Gastrocnemius medialis (tissue), 4 donors: ENCODE data around the gene SPATA24. TPM values are rescaled to one million over a fixed set of nuclear protein-coding genes. Genes with fewer than 3 reads are reported as not detected.

Experiments
- ATAC-seq, 2 donors: fragments of 150-250 bp; one replicate each; pipeline ENCODE4 v1.9.1; 2016
- DNase-seq, 2 donors: peaks; one replicate each; pipeline ENCODE4 v3.0.0-alpha.2; 2019
- H3K27ac ChIP-seq, 4 donors: fragments of 200-600 bp; sonication (generic); 1 replicate in 1 of 4; 2 replicates in 3 of 4; pipeline ENCODE4 v1.5.1; 2016 to 2018; ENCODE audit warnings: mild to moderate bottlenecking in 2 of 4, moderate library complexity in 1 of 4
- H3K27me3 ChIP-seq, 3 donors: fragments of 200-600 bp; sonication (generic) in 2 of 3; 1 replicate in 1 of 3; 2 replicates in 2 of 3; pipeline versions ENCODE4 v1.5.1 to v1.6.0; 2016 to 2019; ENCODE audit warnings: mild to moderate bottlenecking in 1 of 3, moderate library complexity in 1 of 3
- H3K36me3 ChIP-seq, 2 donors: fragments of 200-600 bp; sonication (generic) in 1 of 2; one replicate each; pipeline ENCODE4 v1.5.1; 2017 to 2018
- H3K4me1 ChIP-seq, 2 donors: fragments of 200-600 bp; sonication (generic) in 1 of 2; one replicate each; pipeline ENCODE4 v1.5.1; 2016 to 2017; ENCODE audit warnings: mild to moderate bottlenecking in 2 of 2
- H3K4me3 ChIP-seq, 4 donors: fragments of 200-600 bp; sonication (generic) in 3 of 4; 1 replicate in 1 of 4; 2 replicates in 3 of 4; pipeline ENCODE4 v1.5.1; 2016 to 2019; ENCODE audit warnings: mild to moderate bottlenecking in 2 of 4
- H3K9me3 ChIP-seq, 3 donors: fragments of 200-600 bp; sonication (generic) in 2 of 3; 1 replicate in 1 of 3; 2 replicates in 2 of 3; pipeline ENCODE4 v1.5.1; 2016 to 2019
- POLR2A ChIP-seq, 2 donors: fragments of 450-650 bp; IDR thresholded peaks; one replicate each; pipeline ENCODE4 v1.6.1; 2017; ENCODE audit warnings: antibody characterized with exemption in 2 of 2, mild to moderate bottlenecking in 2 of 2, moderate library complexity in 2 of 2
- in situ Hi-C, 4 donors: fragments of 200-750 bp; cut with MboI; loops; one replicate each; pipeline versions ENCODE4 v1.15.0 to v1.8.0; 2017; ENCODE audit warnings: low sequenced_read_pairs in 4 of 4
- intact Hi-C: fragments of 100-400 bp; cut with DNase I; formaldehyde crosslinking; loops from one replicate; pipeline ENCODE4 v1.15.1; 2023; ENCODE audit warnings: low total_unique reads
- total RNA-seq, 4 donors: library from RNA; depleted of rRNA; stranded (reverse); fragments of >200 nt; gene quantifications; one replicate each; pipeline versions ENCODE4 v1.1.0 to v1.2.3, GENCODE V29; 2016
- TF ChIP-seq, protein P1 (sequence below), 5 experiments: fragments of 450-650 bp in 3 of 5; fragments of 200-600 bp in 2 of 5; sonication (generic) in 2 of 5; IDR thresholded peaks in 4 of 5; conservative IDR thresholded peaks in 1 of 5; 1 replicate in 4 of 5; 2 replicates in 1 of 5; pipeline ENCODE4 v1.5.1; 2016 to 2019; ENCODE audit warnings: antibody characterized with exemption in 5 of 5, mild to moderate bottlenecking in 3 of 5, moderate library complexity in 3 of 5

Gene SPATA24, protein sequence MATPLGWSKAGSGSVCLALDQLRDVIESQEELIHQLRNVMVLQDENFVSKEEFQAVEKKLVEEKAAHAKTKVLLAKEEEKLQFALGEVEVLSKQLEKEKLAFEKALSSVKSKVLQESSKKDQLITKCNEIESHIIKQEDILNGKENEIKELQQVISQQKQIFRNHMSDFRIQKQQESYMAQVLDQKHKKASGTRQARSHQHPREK
- total RNA-seq, result 10 to 100 TPM in 3 of 4 donors, 1 to 10 TPM in 1; 6.8 to 24.1 (median 12.5) TPM

GRCh38 chr5:139403787-139404483 is at the start of gene SPATA24:
SPATA24 (minus strand) TSS chr5:139404089; CDS start chr5:139404060, 29 bp downstream.
- no peaks in the 10 kb centered on the region for H3K9me3 ChIP-seq
- intact Hi-C loops, result no loop called here
- peak; percentile 94 to 95 for DNase-seq
- H3K27me3 ChIP-seq, result no peaks in the 10 kb centered on the region
- H3K27ac ChIP-seq, result peak within 1 kb of the TSS; percentile 86 to 97 (median 92)
- H3K4me1 ChIP-seq, result peaks cover 19 to 21% of the 10 kb centered on the region in 2 donors
- peak; percentile 92 for ATAC-seq
- in situ Hi-C loops, result no loop called here
- peak; percentile 25 to 37 for TF ChIP-seq POLR2A (IDR thresholded peaks at IDR 0.05)
- TF ChIP-seq, protein P1, sequence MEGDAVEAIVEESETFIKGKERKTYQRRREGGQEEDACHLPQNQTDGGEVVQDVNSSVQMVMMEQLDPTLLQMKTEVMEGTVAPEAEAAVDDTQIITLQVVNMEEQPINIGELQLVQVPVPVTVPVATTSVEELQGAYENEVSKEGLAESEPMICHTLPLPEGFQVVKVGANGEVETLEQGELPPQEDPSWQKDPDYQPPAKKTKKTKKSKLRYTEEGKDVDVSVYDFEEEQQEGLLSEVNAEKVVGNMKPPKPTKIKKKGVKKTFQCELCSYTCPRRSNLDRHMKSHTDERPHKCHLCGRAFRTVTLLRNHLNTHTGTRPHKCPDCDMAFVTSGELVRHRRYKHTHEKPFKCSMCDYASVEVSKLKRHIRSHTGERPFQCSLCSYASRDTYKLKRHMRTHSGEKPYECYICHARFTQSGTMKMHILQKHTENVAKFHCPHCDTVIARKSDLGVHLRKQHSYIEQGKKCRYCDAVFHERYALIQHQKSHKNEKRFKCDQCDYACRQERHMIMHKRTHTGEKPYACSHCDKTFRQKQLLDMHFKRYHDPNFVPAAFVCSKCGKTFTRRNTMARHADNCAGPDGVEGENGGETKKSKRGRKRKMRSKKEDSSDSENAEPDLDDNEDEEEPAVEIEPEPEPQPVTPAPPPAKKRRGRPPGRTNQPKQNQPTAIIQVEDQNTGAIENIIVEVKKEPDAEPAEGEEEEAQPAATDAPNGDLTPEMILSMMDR (IDR thresholded peaks at IDR 0.05 in 4 of 5, conservative IDR thresholded peaks at IDR 0.05 in 1 of 5), result no peak
- H3K36me3 ChIP-seq, result no peaks in the 10 kb centered on the region
- H3K4me3 ChIP-seq, result peak within 1 kb of the TSS; percentile 60 to 75 (median 64)

DNA sequence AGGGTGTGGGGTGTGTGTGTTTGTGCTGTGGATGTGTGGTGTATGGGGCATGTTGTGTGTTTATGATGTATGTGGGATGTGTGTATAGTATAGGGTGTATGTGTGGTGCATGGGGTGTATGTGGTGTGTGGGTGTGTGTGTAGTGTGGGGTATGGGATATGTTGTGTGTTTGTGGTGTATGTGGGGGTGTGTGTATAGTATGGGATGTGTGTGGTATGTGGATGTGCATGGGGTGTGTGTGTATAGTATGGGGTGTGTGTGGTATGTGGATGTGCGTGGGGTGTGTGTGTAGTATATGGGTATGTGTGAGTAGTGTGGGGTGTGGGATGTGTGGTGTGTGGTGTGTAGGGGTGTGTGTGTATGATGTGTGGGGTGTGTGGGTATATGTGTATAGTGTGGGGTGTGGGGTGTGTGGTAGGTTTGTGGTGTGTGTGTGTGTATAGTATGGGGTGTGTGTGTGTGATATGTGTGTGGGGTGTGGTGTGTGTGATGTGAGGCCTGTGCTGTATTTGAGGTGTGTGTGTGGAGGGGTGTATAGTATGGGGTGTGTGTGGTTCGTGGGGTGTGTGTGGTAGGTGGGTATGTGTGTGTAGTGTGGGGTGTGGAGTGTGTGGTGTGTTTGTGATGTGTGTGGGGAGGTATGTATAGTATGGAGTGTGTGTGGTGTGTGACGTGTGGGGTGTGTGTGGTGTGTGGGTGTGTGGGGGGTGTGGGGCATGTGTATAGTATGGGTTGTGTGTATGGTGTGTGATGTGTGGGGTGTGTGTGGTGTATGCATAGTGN is 48.2 kb upstream of the SPATA24 start:
- no peak overlapping the region for H3K27ac ChIP-seq
- no peak for TF ChIP-seq POLR2A (IDR thresholded peaks at IDR 0.05)
- TF ChIP-seq, protein P1 (IDR thresholded peaks at IDR 0.05 in 4 of 5, conservative IDR thresholded peaks at IDR 0.05 in 1 of 5), result no peak
- H3K36me3 ChIP-seq, result no peaks in the 10 kb centered on the region
- no peak for ATAC-seq
- H3K9me3 ChIP-seq, result no peaks in the 10 kb centered on the region
- no peak overlapping the region for H3K4me3 ChIP-seq
- intact Hi-C loops (no loop called here), in situ Hi-C loops (no loop called here)
- no peaks in the 10 kb centered on the region for H3K27me3 ChIP-seq
- H3K4me1 ChIP-seq, result no peaks in the 10 kb centered on the region
- no peak for DNase-seq

DNA sequence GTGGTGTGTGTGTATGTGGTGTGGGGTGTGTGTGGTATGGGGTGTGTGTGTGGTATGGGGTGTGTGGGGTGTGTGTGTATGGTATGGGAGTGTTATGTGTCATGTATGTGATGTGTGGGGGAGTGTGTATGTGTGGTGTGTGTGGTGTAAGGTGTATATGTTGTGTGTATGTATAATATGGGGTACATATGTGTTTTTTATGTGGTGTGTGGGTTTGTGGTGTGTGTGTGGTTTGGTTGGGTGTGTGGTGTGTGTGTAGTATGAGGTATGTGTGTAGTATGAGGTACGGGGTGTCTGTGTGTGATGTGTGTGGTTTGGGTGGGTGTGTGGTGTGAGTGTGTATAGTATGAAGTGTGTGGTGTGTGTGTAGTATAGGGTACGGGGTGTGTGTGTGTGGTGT is 47.3 kb upstream of the SPATA24 start:
- DNase-seq (no peak), ATAC-seq (no peak)
- H3K9me3 ChIP-seq, result no peaks in the 10 kb centered on the region
- in situ Hi-C loops, result no loop called here
- H3K4me1 ChIP-seq, result no peaks in the 10 kb centered on the region
- no peaks in the 10 kb centered on the region for H3K27me3 ChIP-seq
- TF ChIP-seq POLR2A (IDR thresholded peaks at IDR 0.05), result no peak
- TF ChIP-seq, protein P1 (IDR thresholded peaks at IDR 0.05 in 4 of 5, conservative IDR thresholded peaks at IDR 0.05 in 1 of 5), result no peak
- H3K4me3 ChIP-seq, result no peak overlapping the region
- no peak overlapping the region for H3K27ac ChIP-seq
- H3K36me3 ChIP-seq, result no peaks in the 10 kb centered on the region
- intact Hi-C loops, result no loop called here

DNA sequence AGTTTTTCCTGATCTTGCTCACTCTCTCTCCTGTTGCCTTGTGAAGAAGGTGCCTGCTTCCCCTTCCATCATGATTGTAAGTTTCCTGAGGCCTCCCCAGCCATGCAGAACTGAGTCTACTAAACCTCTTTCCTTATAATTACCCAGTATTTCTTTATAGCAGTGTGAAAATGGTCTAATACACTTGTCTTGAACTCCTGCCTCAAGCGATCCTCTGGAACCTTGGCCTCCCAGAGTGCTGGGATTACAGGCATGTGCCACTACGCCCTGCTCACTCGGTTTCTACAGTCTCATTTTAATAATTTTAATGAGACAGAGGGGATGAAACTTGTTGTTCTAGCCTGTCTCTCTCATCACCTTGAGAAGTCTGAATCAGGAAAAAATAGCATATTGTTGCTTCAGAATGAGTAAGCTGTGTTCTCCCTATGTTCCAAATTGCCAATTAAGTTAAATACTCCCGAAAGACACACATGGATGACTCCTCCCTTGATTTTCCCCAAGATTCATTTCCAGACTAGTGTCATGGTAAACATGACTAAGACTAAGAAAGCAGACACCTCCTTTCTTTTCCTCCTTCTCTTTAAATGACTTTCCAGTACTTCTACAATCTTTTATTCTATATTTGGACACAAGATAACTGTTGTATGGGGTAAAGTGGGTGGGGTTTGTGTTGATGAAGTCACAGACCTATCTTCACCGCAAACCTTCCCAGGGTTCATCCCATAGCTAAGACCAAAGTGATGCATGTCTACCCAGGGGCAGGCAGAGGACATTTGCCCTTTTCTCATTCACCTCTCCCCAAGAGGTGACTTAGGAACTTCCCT is 43.3 kb upstream of the SPATA24 start:
- intact Hi-C loops, result no loop called here
- ATAC-seq, result no peak
- no peak for DNase-seq
- in situ Hi-C loops, result no loop called here
- Histone ChIP-seq H3K27me3 (no peaks in the 10 kb centered on the region), H3K4me1 (no peaks in the 10 kb centered on the region), H3K9me3 (no peaks in the 10 kb centered on the region), H3K4me3 (no peak overlapping the region), H3K36me3 (no peaks in the 10 kb centered on the region), H3K27ac (no peak overlapping the region)
- TF ChIP-seq, protein P1 (IDR thresholded peaks at IDR 0.05 in 4 of 5, conservative IDR thresholded peaks at IDR 0.05 in 1 of 5), result no peak
- no peak for TF ChIP-seq POLR2A (IDR thresholded peaks at IDR 0.05)
